AG08396 (cell line): ENCODE results near the gene SH2B3.
"Not testable (repeated sequence)": the region's sequence is repeated elsewhere in the genome, so short reads cannot be mapped to it uniquely, and the experiment has no call there.

Source experiments
- DNase-seq: peaks from one replicate; pipeline ENCODE4 v3.0.0; 2012; ENCODE audit warnings: low spot score, mixed read lengths

Gene SH2B3

DNA sequence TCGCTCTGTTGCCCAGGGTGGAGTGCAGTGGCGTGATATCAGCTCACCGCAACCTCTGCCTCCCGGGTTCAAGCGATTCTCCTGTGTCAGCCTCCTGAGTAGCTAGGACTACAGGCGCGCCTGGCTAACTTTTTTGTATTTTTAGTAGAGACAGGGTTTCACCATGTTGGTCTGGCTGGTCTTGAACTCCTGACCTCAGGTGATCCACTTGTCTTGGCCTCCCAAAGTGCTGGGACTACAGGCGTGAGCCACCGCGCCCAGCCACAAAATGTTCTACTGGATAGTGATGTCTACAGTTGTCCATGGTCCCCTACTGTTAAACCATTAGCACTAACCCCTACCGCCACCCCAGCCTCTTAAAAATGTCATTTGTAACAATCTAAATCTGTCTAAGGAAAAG lies 54.4 kb downstream of the SH2B3 start:
- DNase-seq = not testable (repeated sequence)

DNA sequence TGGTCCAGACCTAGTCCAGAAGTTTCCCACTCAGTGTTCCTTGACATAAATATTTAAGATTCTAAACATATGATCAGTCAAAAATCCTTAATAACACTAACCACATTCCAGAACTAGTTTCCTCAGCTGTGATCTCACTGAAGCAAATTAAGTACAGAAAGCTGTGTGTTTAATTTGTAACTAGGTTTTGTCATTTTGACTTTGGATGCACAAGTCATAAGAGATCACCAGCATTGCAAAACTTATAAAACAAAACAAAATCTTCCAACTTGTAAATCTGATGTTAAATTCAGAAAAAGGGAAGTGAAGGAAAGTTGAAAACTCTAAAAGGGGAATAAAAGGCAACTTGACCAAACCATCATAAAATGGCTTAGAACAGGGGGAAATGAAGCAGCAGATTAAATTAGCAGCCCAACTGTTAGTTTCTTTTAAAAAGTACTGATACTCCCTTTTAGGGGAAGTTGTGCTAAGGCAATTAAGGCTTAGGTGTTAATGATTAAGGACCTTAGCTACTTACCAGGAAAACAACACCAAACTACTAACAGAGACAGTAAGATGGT lies 56.6 kb downstream of the SH2B3 start:
- peak; percentile 34 for DNase-seq

DNA sequence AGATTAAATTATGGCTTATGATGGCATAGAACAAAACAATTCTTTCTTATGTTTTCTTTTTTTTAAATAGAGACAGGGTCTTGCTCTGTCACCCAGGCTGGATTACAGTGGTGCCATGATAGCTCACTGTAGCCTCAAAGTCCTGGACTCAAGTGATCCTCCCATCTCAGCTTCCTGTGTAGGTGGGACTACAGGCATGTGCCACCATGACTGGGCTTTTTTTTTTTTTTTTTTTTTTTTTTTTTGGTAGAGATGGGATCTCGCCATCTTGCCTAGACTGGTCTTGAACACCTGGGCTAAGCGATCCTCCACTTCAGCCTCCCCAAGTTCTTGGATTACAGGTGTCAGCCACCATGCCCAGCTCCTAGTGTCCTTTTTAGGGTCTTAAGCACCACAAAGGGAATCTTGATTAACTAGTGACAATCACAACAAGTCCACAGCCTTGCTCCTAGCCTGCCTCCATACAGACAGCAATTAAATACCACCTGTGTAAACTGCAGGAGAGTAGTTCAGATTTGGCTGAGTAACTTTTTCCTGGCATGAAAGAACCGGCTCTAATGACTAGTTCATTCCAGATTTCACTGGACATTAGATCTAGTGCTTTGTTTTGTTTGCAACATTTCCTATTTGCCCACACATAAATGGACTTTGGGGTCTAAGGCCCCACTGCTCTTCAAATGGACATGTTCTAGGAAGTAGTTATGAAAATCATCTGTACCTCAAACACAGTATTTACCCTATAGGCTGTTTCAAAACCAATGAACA lies 61.6 kb downstream of the SH2B3 start:
- DNase-seq = no peak

DNA sequence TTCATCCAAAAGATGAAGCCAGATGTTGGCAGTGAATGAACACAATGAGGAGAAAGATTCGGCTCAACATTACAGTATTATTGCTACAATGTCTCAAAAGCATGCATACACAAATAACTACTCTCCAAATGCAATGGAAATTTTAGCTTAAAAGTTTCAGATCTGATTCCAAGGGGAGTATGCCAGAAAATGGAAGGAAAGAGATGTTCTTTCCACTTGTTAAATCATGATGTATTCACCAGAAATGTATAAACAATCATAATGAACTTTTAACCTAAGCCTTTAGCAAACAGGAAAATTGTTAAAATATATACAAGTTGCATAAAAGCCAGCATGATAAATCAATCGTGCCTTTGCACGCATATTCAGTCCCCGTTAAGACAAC lies 62.1 kb downstream of the SH2B3 start:
- DNase-seq = no peak

DNA sequence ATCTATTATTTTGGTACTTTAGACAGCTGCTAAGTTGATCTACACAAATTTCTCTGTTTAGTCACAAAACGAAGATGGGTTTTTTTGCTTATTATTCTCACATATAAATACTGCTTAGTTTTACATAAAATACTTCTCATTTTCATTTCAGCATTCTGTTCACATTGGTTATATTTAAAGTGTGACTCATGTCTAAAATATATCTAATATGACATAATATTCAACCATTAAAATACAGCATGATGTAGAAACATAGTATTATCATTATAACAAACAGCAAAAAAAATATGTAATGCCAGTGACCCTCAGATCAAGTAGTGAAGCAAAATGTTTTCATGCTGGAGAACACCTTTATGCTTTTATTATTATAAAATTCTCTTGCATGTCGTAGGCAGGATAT lies 63.7 kb downstream of the SH2B3 start:
- no peak for DNase-seq

DNA sequence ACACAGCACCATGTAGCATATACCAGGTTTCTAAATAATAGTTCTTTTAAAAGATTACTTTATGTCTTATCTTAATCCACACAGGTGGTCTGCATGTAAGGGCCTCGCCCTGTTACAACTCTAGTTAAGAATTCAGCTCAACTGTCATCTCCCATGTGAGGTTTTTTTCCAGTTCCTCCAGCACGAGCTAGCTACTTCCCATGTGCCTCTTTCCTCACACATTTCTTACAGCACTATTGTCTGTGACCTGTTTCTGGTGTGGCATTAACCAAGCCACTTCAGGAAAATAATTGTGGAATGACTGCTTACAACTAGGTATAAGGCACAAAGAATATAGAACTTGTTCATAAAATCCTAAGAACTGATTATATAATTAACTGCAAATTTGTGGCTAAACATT lies 65.5 kb downstream of the SH2B3 start:
- no peak for DNase-seq

DNA sequence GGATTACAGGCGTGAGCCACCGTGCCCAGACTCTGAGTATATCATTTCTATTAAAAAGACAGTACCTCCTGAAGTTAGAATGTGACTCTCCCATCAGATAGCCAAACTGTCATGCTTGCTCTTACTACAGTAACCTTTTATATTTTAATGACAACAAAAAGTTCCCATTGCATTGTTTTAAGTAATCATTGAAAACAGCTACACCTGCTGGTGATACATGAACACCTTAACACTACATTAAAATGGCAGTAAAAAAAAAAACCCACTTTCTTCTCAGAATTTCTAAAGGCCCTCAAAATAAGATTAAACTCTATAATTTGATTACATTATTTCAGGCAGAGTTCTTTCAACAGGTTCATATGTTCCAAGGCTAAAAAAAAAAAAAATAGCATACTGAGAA lies 76.7 kb downstream of the SH2B3 start:
- no peak for DNase-seq

DNA sequence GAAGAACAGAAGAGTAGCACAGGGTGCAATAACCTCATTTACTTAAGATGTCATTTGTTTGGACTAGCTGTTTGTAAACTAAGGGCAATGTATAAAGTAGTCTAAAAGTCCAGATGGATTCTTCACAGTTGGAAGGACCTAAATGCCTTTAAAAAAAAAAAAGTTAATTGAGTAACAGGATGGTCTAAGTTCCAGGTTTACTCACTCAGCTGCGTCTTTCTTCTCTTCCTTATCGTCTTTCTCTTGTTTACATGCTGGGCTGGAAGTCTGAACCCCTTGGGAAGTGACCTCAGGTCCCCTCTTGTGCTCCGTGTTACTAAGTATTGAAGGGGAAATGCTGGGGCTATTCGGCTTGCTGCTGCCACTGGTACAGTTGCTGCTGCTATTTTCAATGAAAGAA lies 82.5 kb downstream of the SH2B3 start:
- no peak for DNase-seq

DNA sequence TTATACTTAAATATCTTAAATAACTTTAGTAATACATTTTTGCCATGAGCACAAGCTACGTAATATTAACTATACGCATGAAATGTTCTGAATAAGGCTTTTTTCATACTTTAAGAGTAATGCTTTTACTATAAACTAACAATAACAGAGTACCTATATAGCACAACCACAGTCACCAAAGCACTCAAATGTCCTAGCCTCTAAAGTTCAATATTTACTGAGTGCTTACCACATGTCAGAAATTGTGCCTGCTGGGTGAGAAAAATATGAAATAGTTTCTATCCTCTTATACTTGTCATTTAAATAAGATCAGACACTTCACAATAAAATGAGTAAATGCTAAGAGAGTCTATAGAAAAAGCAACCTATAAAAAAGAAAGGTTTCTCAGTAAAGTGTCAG lies 83.1 kb downstream of the SH2B3 start:
- DNase-seq = no peak

DNA sequence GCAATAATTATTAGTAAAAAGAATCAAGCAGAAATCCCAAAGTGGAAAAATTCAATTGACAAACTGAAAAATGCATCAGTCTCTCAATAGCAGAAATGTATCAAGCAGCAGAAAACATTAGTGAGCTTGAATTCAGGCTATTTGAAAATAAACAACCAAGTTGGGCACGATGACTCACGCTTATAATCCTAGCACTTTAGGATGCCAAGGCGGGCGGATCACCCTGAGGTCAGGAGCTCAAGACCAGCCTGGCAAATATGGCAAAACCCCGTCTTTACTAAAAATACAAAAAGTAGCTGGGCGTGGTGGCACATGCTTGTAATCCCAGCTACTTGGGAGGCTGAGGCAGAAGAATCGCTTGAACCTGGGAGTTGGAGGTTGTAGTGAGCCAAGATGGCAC lies 87.3 kb downstream of the SH2B3 start:
- DNase-seq = not testable (repeated sequence)

DNA sequence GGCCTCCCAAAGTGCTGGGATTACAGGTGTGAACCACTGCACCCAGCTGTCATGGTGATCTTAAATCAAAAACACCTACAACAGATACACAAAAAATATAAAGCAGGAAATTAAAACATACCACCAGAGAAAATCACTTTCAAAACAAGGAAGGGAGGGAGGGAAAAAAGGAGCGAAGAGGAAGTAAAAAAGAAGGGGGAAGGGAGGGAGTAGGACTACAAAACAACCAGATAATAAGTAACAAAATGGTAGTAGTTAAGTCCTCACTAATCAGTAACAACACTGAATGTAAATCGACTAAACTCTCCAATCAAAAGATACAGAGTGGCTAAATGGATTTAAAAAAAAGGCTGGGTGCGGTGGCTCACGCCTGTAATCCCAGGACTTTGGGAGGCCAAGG lies 89.0 kb downstream of the SH2B3 start:
- DNase-seq = no peak
